IMR-90 (cell line): Measurements from ENCODE around the gene AGAP1.

Experiments
- CTCF ChIP-seq: conservative IDR thresholded peaks from 2 replicates; pipeline ENCODE4 v1.5.1; 2012; ENCODE audit warnings: mild to moderate bottlenecking, low read depth, low read length, improper control_type of control experiment
- MAZ ChIP-seq: IDR thresholded peaks from 2 replicates; pipeline ENCODE4 v1.6.1; 2012; ENCODE audit warnings: low read depth, mild to moderate bottlenecking, low read length, improper control_type of control experiment, moderate library complexity, borderline replicate concordance
- POLR2A ChIP-seq: IDR thresholded peaks from 2 replicates; pipeline ENCODE4 v1.6.1; 2012; ENCODE audit warnings: mild to moderate bottlenecking, low read depth, low read length
- RCOR1 ChIP-seq: IDR thresholded peaks from 2 replicates; pipeline ENCODE4 v1.6.1; 2012; ENCODE audit warnings: mild to moderate bottlenecking, low read length, improper control_type of control experiment; ENCODE audit not compliant: insufficient replicate concordance
- USF2 ChIP-seq: fragments of 150-350 bp; IDR thresholded peaks from 2 replicates; pipeline ENCODE4 v1.6.1; 2017; ENCODE audit warnings: mild to moderate bottlenecking, antibody characterized with exemption, low read length, low read depth

- no peak for TF ChIP-seq CTCF
- no peak for TF ChIP-seq USF2
- TF ChIP-seq POLR2A = no peak
- no peak for TF ChIP-seq MAZ
- no peak for TF ChIP-seq RCOR1
Observed at GRCh38 chr2:235992024-235992423, 498.2 kb downstream of the AGAP1 start.
